ENCODE data around the gene UBE2L5.

The UBE2L5 gene

GRCh38 chr13:30391956-30392680, 30.2 kb upstream of the UBE2L5 start:
- no peak overlapping the region for H2AFZ ChIP-seq (ENCODE audit: low read depth, low read length)
- no peak for TF ChIP-seq EZH2 (IDR thresholded peaks at IDR 0.05; ENCODE audit: borderline replicate concordance, low read depth, low read length, severe bottlenecking)
- no peak for TF ChIP-seq CTCF (IDR thresholded peaks at IDR 0.05; ENCODE audit: borderline replicate concordance, extremely low read depth, low read length, poor library complexity, severe bottlenecking)
- no peak overlapping the region for H3K4me3 ChIP-seq (ENCODE audit: low read depth in 1 of 2, low read length in 2 of 2)
- H3K4me2 ChIP-seq (ENCODE audit: insufficient read depth, low read length), result no peak overlapping the region
- peak overlapping the region; percentile 41 for H3K27ac ChIP-seq (ENCODE audit: low read length)
- DNase-seq, result no peak
- H3K9ac ChIP-seq (ENCODE audit: low read depth, low read length), result no peak overlapping the region
- no peaks in the 10 kb centered on the region for H3K79me2 ChIP-seq (ENCODE audit: insufficient read depth, low read length)
- no peak for ATAC-seq (ENCODE audit: insufficient read depth, low read depth)
- H3K9me3 ChIP-seq (ENCODE audit: insufficient read depth, low read length, severe bottlenecking), result no peaks in the 10 kb centered on the region
- no peaks in the 10 kb centered on the region for H3K36me3 ChIP-seq (ENCODE audit: insufficient read depth, low read length)
- H3K4me1 ChIP-seq (ENCODE audit: insufficient read depth, low read length), result peaks cover 66% of the 10 kb centered on the region
- no peaks in the 10 kb centered on the region for H3K27me3 ChIP-seq (ENCODE audit: insufficient read depth, low read length, poor library complexity)
- H4K20me1 ChIP-seq (ENCODE audit: insufficient read depth, low read length), result no peaks in the 10 kb centered on the region

- peak overlapping the region; percentile 41; the same call in 1 of the 2 replicates for H3K27ac ChIP-seq (ENCODE audit: low read length)
- no peak for TF ChIP-seq CTCF (IDR thresholded peaks at IDR 0.05; ENCODE audit: borderline replicate concordance, extremely low read depth, low read length, poor library complexity, severe bottlenecking)
- no peak for TF ChIP-seq EZH2 (IDR thresholded peaks at IDR 0.05; ENCODE audit: borderline replicate concordance, low read depth, low read length, severe bottlenecking)
These were observed 29.6 kb upstream of the UBE2L5 start for GRCh38 chr13:30392681-30393045.

GRCh38 chr13:30394751-30395191, 27.5 kb upstream of the UBE2L5 start:
- H4K20me1 ChIP-seq (ENCODE audit: insufficient read depth, low read length), result no peaks in the 10 kb centered on the region
- H3K4me1 ChIP-seq (ENCODE audit: insufficient read depth, low read length), result peaks cover 46% of the 10 kb centered on the region
- peak overlapping the region; percentile 88 for H3K9ac ChIP-seq (ENCODE audit: low read depth, low read length)
- ATAC-seq (ENCODE audit: insufficient read depth, low read depth), result peak; percentile 72
- H3K79me2 ChIP-seq (ENCODE audit: insufficient read depth, low read length), result no peaks in the 10 kb centered on the region
- TF ChIP-seq EZH2 (IDR thresholded peaks at IDR 0.05; ENCODE audit: borderline replicate concordance, low read depth, low read length, severe bottlenecking), result no peak
- no peak for TF ChIP-seq CTCF (IDR thresholded peaks at IDR 0.05; ENCODE audit: borderline replicate concordance, extremely low read depth, low read length, poor library complexity, severe bottlenecking)
- H3K4me3 ChIP-seq (ENCODE audit: low read depth in 1 of 2, low read length in 2 of 2), result peak overlapping the region; percentile 31 to 63
- no peak for DNase-seq
- H3K27ac ChIP-seq (ENCODE audit: low read length), result peak overlapping the region; percentile 98
- H3K36me3 ChIP-seq (ENCODE audit: insufficient read depth, low read length), result no peaks in the 10 kb centered on the region
- peak overlapping the region; percentile 81 for H2AFZ ChIP-seq (ENCODE audit: low read depth, low read length)
- H3K27me3 ChIP-seq (ENCODE audit: insufficient read depth, low read length, poor library complexity), result no peaks in the 10 kb centered on the region
- peak overlapping the region; percentile 82 for H3K4me2 ChIP-seq (ENCODE audit: insufficient read depth, low read length)
- no peaks in the 10 kb centered on the region for H3K9me3 ChIP-seq (ENCODE audit: insufficient read depth, low read length, severe bottlenecking)

More at GRCh38 chr13:30392681-30393045, 29.6 kb upstream of the UBE2L5 start:
- Histone ChIP-seq H2AFZ (ENCODE audit: low read depth, low read length) (no peak overlapping the region), H3K4me1 (ENCODE audit: insufficient read depth, low read length) (peaks cover 66% of the 10 kb centered on the region), H3K79me2 (ENCODE audit: insufficient read depth, low read length) (no peaks in the 10 kb centered on the region), H3K27me3 (ENCODE audit: insufficient read depth, low read length, poor library complexity) (no peaks in the 10 kb centered on the region), H3K9ac (ENCODE audit: low read depth, low read length) (no peak overlapping the region), H3K4me2 (ENCODE audit: insufficient read depth, low read length) (no peak overlapping the region), H3K4me3 (ENCODE audit: low read depth in 1 of 2, low read length in 2 of 2) (no peak overlapping the region), H3K36me3 (ENCODE audit: insufficient read depth, low read length) (no peaks in the 10 kb centered on the region), H3K9me3 (ENCODE audit: insufficient read depth, low read length, severe bottlenecking) (no peaks in the 10 kb centered on the region), H4K20me1 (ENCODE audit: insufficient read depth, low read length) (no peaks in the 10 kb centered on the region)
- ATAC-seq (ENCODE audit: insufficient read depth, low read depth) (no peak), DNase-seq (no peak)
